ENCODE data around the gene INPP5D. TPM values are rescaled to one million over a fixed set of nuclear protein-coding genes. Genes with fewer than 3 reads are reported as not detected.

The INPP5D gene
- total and polyA plus RNA-seq, 2 of the 8 experiments (the other 6 are each of a cell fraction or from before 2014, with no cell fraction given) = 4.5 to 7.1 TPM

GRCh38 chr2:233189025-233189424, 128.9 kb downstream of the INPP5D start:
- H3K4me1 ChIP-seq (replicated peaks in 1 of 4; ENCODE audit: control insufficient read depth in 3 of 4, insufficient read depth in 4 of 4, low read length in 3 of 4) = peaks cover 0 to 4% (median 1%) of the 10 kb centered on the region in 4 experiments; a peak in 3 of 7 replicates
- no peak for FAIRE-seq

More at GRCh38 chr2:233189025-233189424, 128.9 kb downstream of the INPP5D start:
- DNase-seq (ENCODE audit: low read depth in 1 of 2, low spot score in 2 of 2) = no peak
- H3K36me3 ChIP-seq (ENCODE audit: control insufficient read depth in 2 of 4, insufficient read depth in 4 of 4, low read length in 3 of 4) = peaks cover 0 to 8% (median 3%) of the 10 kb centered on the region in 4 experiments; a peak in 3 of 8 replicates
- no peak overlapping the region for H2AK5ac ChIP-seq (ENCODE audit: low read depth, low read length)
- H4K91ac ChIP-seq (replicated peaks; ENCODE audit: insufficient read length, low read length) = no peak overlapping the region
- no peak overlapping the region for H4K5ac ChIP-seq (ENCODE audit: insufficient read length, low read depth, low read length)
- no peaks in the 10 kb centered on the region for H3K23me2 ChIP-seq (ENCODE audit: low read depth, low read length)
- H3K9me3 ChIP-seq (ENCODE audit: insufficient read depth in 2 of 2, low read depth in 1 of 2, low read length in 1 of 2) = no peaks in the 10 kb centered on the region
- H3K4me3 ChIP-seq (ENCODE audit: extremely low read depth in 1 of 4, insufficient read depth in 2 of 4, low read depth in 3 of 4, low read length in 4 of 4) = no peak overlapping the region
- H3K4me2 ChIP-seq (ENCODE audit: insufficient read depth in 1 of 2, low read depth in 2 of 2, low read length in 2 of 2) = no peak overlapping the region
- no peak overlapping the region for H2BK120ac ChIP-seq (replicated peaks; ENCODE audit: low read depth, low read length)
- H3K56ac ChIP-seq (replicated peaks; ENCODE audit: insufficient read length, low read depth, low read length) = no peak overlapping the region
- ChIA-PET POLR2A (ENCODE audit: partially characterized antibody) (interaction anchor here (1.3 kb wide), 1 partner anchor 18 kb away, joined by 3 read pairs; no protein-coding TSS in a partner anchor), CTCF (ENCODE audit: partially characterized antibody) (interaction anchor here (0.7 to 1.9 kb wide), 4 partner anchors 11 to 295 kb away, joined by 3 to 13 read pairs (median 3); no protein-coding TSS in a partner anchor)
- TF ChIP-seq TAF7 (optimal IDR thresholded peaks at IDR 0.05; ENCODE audit: borderline replicate concordance, low read depth, low read length) (no peak), EP300 (IDR thresholded peaks at IDR 0.05; ENCODE audit: borderline replicate concordance in 1 of 2, low read depth in 2 of 2, low read length in 2 of 2) (no peak), TBP (IDR thresholded peaks at IDR 0.05; ENCODE audit: low read depth, low read length) (no peak), NANOG (IDR thresholded peaks at IDR 0.05; ENCODE audit: insufficient read depth, low read depth, low read length, poor library complexity, severe bottlenecking) (no peak), MAFK (IDR thresholded peaks at IDR 0.05; ENCODE audit: low read depth, low read length) (no peak)
- TF ChIP-seq, protein P1, sequence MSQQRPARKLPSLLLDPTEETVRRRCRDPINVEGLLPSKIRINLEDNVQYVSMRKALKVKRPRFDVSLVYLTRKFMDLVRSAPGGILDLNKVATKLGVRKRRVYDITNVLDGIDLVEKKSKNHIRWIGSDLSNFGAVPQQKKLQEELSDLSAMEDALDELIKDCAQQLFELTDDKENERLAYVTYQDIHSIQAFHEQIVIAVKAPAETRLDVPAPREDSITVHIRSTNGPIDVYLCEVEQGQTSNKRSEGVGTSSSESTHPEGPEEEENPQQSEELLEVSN (IDR thresholded peaks at IDR 0.05) = no peak
- peak overlapping the region; percentile 37 for H4K8ac ChIP-seq (ENCODE audit: extremely low read depth, insufficient read depth, low read length)
- no peak overlapping the region for H3K14ac ChIP-seq (ENCODE audit: insufficient read length)
- no peak overlapping the region for H3K18ac ChIP-seq (ENCODE audit: extremely low read depth, low read length)
- no peak overlapping the region for H3K9ac ChIP-seq (replicated peaks in 1 of 4; ENCODE audit: extremely low read depth in 1 of 4, low read depth in 3 of 4, low read length in 3 of 4)
- no peak overlapping the region for H2AFZ ChIP-seq (ENCODE audit: low read length)
- no peak overlapping the region for H2BK12ac ChIP-seq (ENCODE audit: low read depth, low read length)
- H3K4ac ChIP-seq (replicated peaks; ENCODE audit: insufficient read length, low read depth, low read length) = no peak overlapping the region
- 76% methylated on average over 8 of the region's 8 CpGs; no CpG with 5 or more reads in 1 of the 2 experiments for WGBS, 2 experiments (ENCODE audit: extremely low coverage in 1 of 2, insufficient coverage in 1 of 2, insufficient read length in 1 of 2, insufficient replicate concordance in 2 of 2, low coverage in 1 of 2, low lambda C conversion rate in 2 of 2, missing lambda C conversion rate in 1 of 2)
- no peak overlapping the region for H2BK15ac ChIP-seq (ENCODE audit: low read length)
- H3K23ac ChIP-seq (ENCODE audit: insufficient read length) = no peak overlapping the region
- no peaks in the 10 kb centered on the region for H3K27me3 ChIP-seq (replicated peaks in 1 of 4; ENCODE audit: control insufficient read depth in 3 of 4, extremely low read depth in 1 of 4, insufficient read depth in 3 of 4, low read length in 3 of 4)
- H4K20me1 ChIP-seq (replicated peaks in 1 of 2; ENCODE audit: control insufficient read depth in 1 of 2, insufficient read depth in 2 of 2, low read length in 2 of 2) = no peaks in the 10 kb centered on the region
- no peaks in the 10 kb centered on the region for H3K79me2 ChIP-seq (ENCODE audit: control insufficient read depth in 1 of 2, insufficient read depth in 2 of 2, low read length in 2 of 2)
- H3K27ac ChIP-seq (ENCODE audit: low read depth, low read length) = no peak overlapping the region
- no peak overlapping the region for H2BK20ac ChIP-seq (ENCODE audit: low read length)
- no peaks in the 10 kb centered on the region for H3K79me1 ChIP-seq (ENCODE audit: low read depth, low read length)
- 0 out of 2 replicates have a peak overlapping the region, but pooled peaks have one; percentile 35 for H2BK5ac ChIP-seq (ENCODE audit: low read depth, low read length)

Measured in H1 (cell line).